Effector memory CD4-positive, alpha-beta T cell (primary cell): Measurements from ENCODE around the gene ANAPC5.
"Not testable (repeated sequence)": the region's sequence is repeated elsewhere in the genome, so short reads cannot be mapped to it uniquely, and the experiment has no call there.

ENCODE experiments used
- DNase-seq, 3 donors: peaks; one replicate each; pipeline ENCODE4 v3.0.0-alpha.2; 2020
- H3K27ac ChIP-seq: 2 replicates; pipeline ENCODE4 v1.7.0; 2013; ENCODE audit warnings: mild to moderate bottlenecking, low read length, moderate library complexity; ENCODE audit not compliant: insufficient read depth, poor library complexity, severe bottlenecking
- H3K27me3 ChIP-seq: replicated peaks from 2 replicates; pipeline ENCODE4 v1.7.0; 2013; ENCODE audit warnings: mild to moderate bottlenecking, low read length; ENCODE audit not compliant: insufficient read depth, control insufficient read depth, poor library complexity, severe bottlenecking
- H3K36me3 ChIP-seq: 2 replicates; pipeline ENCODE4 v1.7.0; 2013; ENCODE audit warnings: mild to moderate bottlenecking, low read length, moderate library complexity; ENCODE audit not compliant: control insufficient read depth, insufficient read depth
- H3K4me1 ChIP-seq: 2 replicates; pipeline ENCODE4 v1.7.0; 2013; ENCODE audit warnings: low read length, mild to moderate bottlenecking; ENCODE audit not compliant: control insufficient read depth, insufficient read depth, poor library complexity, severe bottlenecking
- H3K4me3 ChIP-seq: 2 replicates; pipeline ENCODE4 v1.7.0; 2013; ENCODE audit warnings: low read length, low read depth, mild to moderate bottlenecking; ENCODE audit not compliant: insufficient read depth, poor library complexity, severe bottlenecking
- H3K9me3 ChIP-seq: 2 replicates; pipeline ENCODE4 v1.7.0; 2013; ENCODE audit warnings: mild to moderate bottlenecking, low read length, moderate library complexity; ENCODE audit not compliant: control insufficient read depth

The ANAPC5 gene

GRCh38 chr12:121280531-121280930 is 71.7 kb downstream of the ANAPC5 start:
- H3K9me3 ChIP-seq, DNase-seq, H3K27ac ChIP-seq, H3K36me3 ChIP-seq, H3K27me3 ChIP-seq, H3K4me1 ChIP-seq, H3K4me3 ChIP-seq: not testable (repeated sequence)

- Histone ChIP-seq H3K36me3 (no peaks in the 10 kb centered on the region), H3K27ac (no peak overlapping the region), H3K9me3 (no peaks in the 10 kb centered on the region), H3K4me3 (no peak overlapping the region), H3K4me1 (no peaks in the 10 kb centered on the region), H3K27me3 (no peaks in the 10 kb centered on the region)
- no peak for DNase-seq
These were observed 72.7 kb downstream of the ANAPC5 start for GRCh38 chr12:121279507-121279915.

- H3K27ac ChIP-seq, result no peak overlapping the region
- no peak overlapping the region for H3K4me3 ChIP-seq
- no peaks in the 10 kb centered on the region for H3K36me3 ChIP-seq
- DNase-seq, result no peak
- H3K9me3 ChIP-seq, result no peaks in the 10 kb centered on the region
- no peaks in the 10 kb centered on the region for H3K4me1 ChIP-seq
- no peaks in the 10 kb centered on the region for H3K27me3 ChIP-seq
These were observed 73.2 kb downstream of the ANAPC5 start for GRCh38 chr12:121279071-121279375.

GRCh38 chr12:121278169-121279070 is 73.8 kb downstream of the ANAPC5 start:
- DNase-seq, result no peak
- no peak overlapping the region for H3K27ac ChIP-seq

GRCh38 chr12:121277374-121277759 is 74.8 kb downstream of the ANAPC5 start:
- Histone ChIP-seq H3K4me3 (no peak overlapping the region), H3K9me3 (no peaks in the 10 kb centered on the region), H3K27ac (no peak overlapping the region), H3K27me3 (no peaks in the 10 kb centered on the region), H3K36me3 (peaks cover 4% of the 10 kb centered on the region), H3K4me1 (no peaks in the 10 kb centered on the region)
- DNase-seq, result no peak

More at GRCh38 chr12:121278169-121279070, 73.8 kb downstream of the ANAPC5 start:
- Histone ChIP-seq H3K36me3 (peaks cover 4% of the 10 kb centered on the region), H3K4me3 (no peak overlapping the region), H3K4me1 (no peaks in the 10 kb centered on the region), H3K27me3 (no peaks in the 10 kb centered on the region), H3K9me3 (no peaks in the 10 kb centered on the region)

GRCh38 chr12:121274036-121274763 is 78.0 kb downstream of the ANAPC5 start:
- Histone ChIP-seq H3K9me3 (no peaks in the 10 kb centered on the region), H3K27me3 (no peaks in the 10 kb centered on the region), H3K4me1 (no peaks in the 10 kb centered on the region), H3K36me3 (peaks cover 7% of the 10 kb centered on the region), H3K27ac (no peak overlapping the region), H3K4me3 (no peak overlapping the region)
- DNase-seq, result no peak

- H3K27me3 ChIP-seq, result no peaks in the 10 kb centered on the region
- H3K9me3 ChIP-seq, result no peaks in the 10 kb centered on the region
- no peak overlapping the region for H3K27ac ChIP-seq
- DNase-seq, result no peak
- H3K4me3 ChIP-seq, result no peak overlapping the region
- H3K4me1 ChIP-seq, result no peaks in the 10 kb centered on the region
- peaks cover 13% of the 10 kb centered on the region for H3K36me3 ChIP-seq
These were observed 78.8 kb downstream of the ANAPC5 start for GRCh38 chr12:121273364-121273896.

- Histone ChIP-seq H3K4me1 (no peaks in the 10 kb centered on the region), H3K36me3 (peaks cover 26% of the 10 kb centered on the region)
These were observed 84.4 kb downstream of the ANAPC5 start for GRCh38 chr12:121267822-121268221.

GRCh38 chr12:121264951-121265515 is 87.2 kb downstream of the ANAPC5 start:
- Histone ChIP-seq H3K4me1 (no peaks in the 10 kb centered on the region), H3K27me3 (no peaks in the 10 kb centered on the region), H3K36me3 (peaks cover 27% of the 10 kb centered on the region), H3K4me3 (no peak overlapping the region), H3K27ac (no peak overlapping the region), H3K9me3 (no peaks in the 10 kb centered on the region)
- DNase-seq, result no peak

More at GRCh38 chr12:121267822-121268221, 84.4 kb downstream of the ANAPC5 start:
- DNase-seq, result no peak
- Histone ChIP-seq H3K9me3 (no peaks in the 10 kb centered on the region), H3K27ac (no peak overlapping the region), H3K4me3 (no peak overlapping the region), H3K27me3 (no peaks in the 10 kb centered on the region)

GRCh38 chr12:121264135-121264534 is 88.1 kb downstream of the ANAPC5 start:
- DNase-seq, result no peak
- Histone ChIP-seq H3K27ac (no peak overlapping the region), H3K4me1 (no peaks in the 10 kb centered on the region), H3K27me3 (no peaks in the 10 kb centered on the region), H3K4me3 (no peak overlapping the region), H3K36me3 (peaks cover 35% of the 10 kb centered on the region), H3K9me3 (no peaks in the 10 kb centered on the region)
